ENCODE measurements around the gene PTGS2.

- TF ChIP-seq ZNF274 (IDR thresholded peaks at IDR 0.05; ENCODE audit: low read depth, low read length) = no peak
- no peak for TF ChIP-seq SUZ12 (IDR thresholded peaks at IDR 0.05; ENCODE audit: extremely low read depth, insufficient read depth, insufficient read length)
- TF ChIP-seq YY1 (IDR thresholded peaks at IDR 0.05; ENCODE audit: insufficient read depth, insufficient read length) = no peak
Observed at GRCh38 chr1:186636786-186637185, 43.4 kb downstream of the PTGS2 start.

Data from NT2/D1 (cell line).